ENCODE measurements around the gene BCAS4. TPM values are rescaled to one million over a fixed set of nuclear protein-coding genes. Genes with fewer than 3 reads are reported as not detected.

BCAS4 gene
- total RNA-seq, 1 experiment from 2014 or later = 25.8 TPM

- Mint-ChIP-seq H3K36me3 (no peaks in the 10 kb centered on the region), H3K27ac (no peak overlapping the region)
- no peak for TF ChIP-seq SMAD4 (CRISPR knock-in tag; IDR thresholded peaks at IDR 0.05)
- TF ChIP-seq ETV6 (CRISPR knock-in tag; IDR thresholded peaks at IDR 0.05) = no peak
- no peak for TF ChIP-seq ZNF512 (CRISPR knock-in tag; IDR thresholded peaks at IDR 0.05; ENCODE audit: borderline replicate concordance)
- TF ChIP-seq, protein P1, sequence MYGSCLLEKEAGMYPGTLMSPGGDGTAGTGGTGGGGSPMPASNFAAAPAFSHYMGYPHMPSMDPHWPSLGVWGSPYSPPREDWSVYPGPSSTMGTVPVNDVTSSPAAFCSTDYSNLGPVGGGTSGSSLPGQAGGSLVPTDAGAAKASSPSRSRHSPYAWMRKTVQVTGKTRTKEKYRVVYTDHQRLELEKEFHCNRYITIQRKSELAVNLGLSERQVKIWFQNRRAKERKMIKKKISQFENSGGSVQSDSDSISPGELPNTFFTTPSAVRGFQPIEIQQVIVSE (CRISPR knock-in tag; IDR thresholded peaks at IDR 0.05; ENCODE audit: borderline replicate concordance) = no peak
- TF ChIP-seq, protein P2, sequence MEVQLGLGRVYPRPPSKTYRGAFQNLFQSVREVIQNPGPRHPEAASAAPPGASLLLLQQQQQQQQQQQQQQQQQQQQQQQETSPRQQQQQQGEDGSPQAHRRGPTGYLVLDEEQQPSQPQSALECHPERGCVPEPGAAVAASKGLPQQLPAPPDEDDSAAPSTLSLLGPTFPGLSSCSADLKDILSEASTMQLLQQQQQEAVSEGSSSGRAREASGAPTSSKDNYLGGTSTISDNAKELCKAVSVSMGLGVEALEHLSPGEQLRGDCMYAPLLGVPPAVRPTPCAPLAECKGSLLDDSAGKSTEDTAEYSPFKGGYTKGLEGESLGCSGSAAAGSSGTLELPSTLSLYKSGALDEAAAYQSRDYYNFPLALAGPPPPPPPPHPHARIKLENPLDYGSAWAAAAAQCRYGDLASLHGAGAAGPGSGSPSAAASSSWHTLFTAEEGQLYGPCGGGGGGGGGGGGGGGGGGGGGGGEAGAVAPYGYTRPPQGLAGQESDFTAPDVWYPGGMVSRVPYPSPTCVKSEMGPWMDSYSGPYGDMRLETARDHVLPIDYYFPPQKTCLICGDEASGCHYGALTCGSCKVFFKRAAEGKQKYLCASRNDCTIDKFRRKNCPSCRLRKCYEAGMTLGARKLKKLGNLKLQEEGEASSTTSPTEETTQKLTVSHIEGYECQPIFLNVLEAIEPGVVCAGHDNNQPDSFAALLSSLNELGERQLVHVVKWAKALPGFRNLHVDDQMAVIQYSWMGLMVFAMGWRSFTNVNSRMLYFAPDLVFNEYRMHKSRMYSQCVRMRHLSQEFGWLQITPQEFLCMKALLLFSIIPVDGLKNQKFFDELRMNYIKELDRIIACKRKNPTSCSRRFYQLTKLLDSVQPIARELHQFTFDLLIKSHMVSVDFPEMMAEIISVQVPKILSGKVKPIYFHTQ (CRISPR knock-in tag; IDR thresholded peaks at IDR 0.05) = no peak
- TF ChIP-seq USF1 (CRISPR knock-in tag; IDR thresholded peaks at IDR 0.05) = no peak
- TF ChIP-seq, protein P3, sequence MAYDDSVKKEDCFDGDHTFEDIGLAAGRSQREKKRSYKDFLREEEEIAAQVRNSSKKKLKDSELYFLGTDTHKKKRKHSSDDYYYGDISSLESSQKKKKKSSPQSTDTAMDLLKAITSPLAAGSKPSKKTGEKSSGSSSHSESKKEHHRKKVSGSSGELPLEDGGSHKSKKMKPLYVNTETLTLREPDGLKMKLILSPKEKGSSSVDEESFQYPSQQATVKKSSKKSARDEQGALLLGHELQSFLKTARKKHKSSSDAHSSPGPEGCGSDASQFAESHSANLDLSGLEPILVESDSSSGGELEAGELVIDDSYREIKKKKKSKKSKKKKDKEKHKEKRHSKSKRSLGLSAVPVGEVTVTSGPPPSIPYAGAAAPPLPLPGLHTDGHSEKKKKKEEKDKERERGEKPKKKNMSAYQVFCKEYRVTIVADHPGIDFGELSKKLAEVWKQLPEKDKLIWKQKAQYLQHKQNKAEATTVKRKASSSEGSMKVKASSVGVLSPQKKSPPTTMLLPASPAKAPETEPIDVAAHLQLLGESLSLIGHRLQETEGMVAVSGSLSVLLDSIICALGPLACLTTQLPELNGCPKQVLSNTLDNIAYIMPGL (CRISPR knock-in tag; IDR thresholded peaks at IDR 0.05) = no peak
- no peak for TF ChIP-seq AFF4 (CRISPR knock-in tag; IDR thresholded peaks at IDR 0.05; ENCODE audit: borderline replicate concordance)
- no peak for TF ChIP-seq CBFB (CRISPR knock-in tag; IDR thresholded peaks at IDR 0.05; ENCODE audit: low read depth)
- no peak for TF ChIP-seq SMAD3 (CRISPR knock-in tag; IDR thresholded peaks at IDR 0.05; ENCODE audit: borderline replicate concordance)
- TF ChIP-seq, protein P4, sequence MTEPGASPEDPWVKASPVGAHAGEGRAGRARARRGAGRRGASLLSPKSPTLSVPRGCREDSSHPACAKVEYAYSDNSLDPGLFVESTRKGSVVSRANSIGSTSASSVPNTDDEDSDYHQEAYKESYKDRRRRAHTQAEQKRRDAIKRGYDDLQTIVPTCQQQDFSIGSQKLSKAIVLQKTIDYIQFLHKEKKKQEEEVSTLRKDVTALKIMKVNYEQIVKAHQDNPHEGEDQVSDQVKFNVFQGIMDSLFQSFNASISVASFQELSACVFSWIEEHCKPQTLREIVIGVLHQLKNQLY (CRISPR knock-in tag; IDR thresholded peaks at IDR 0.05) = no peak
- no peak for TF ChIP-seq CREM (CRISPR knock-in tag; IDR thresholded peaks at IDR 0.05)
- TF ChIP-seq E2F1 (CRISPR knock-in tag; IDR thresholded peaks at IDR 0.05) = no peak
- TF ChIP-seq, protein P5, sequence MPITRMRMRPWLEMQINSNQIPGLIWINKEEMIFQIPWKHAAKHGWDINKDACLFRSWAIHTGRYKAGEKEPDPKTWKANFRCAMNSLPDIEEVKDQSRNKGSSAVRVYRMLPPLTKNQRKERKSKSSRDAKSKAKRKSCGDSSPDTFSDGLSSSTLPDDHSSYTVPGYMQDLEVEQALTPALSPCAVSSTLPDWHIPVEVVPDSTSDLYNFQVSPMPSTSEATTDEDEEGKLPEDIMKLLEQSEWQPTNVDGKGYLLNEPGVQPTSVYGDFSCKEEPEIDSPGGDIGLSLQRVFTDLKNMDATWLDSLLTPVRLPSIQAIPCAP (CRISPR knock-in tag; IDR thresholded peaks at IDR 0.05) = no peak
- no peak for TF ChIP-seq SP1 (CRISPR knock-in tag; conservative IDR thresholded peaks at IDR 0.05)
- TF ChIP-seq RORB (CRISPR knock-in tag; IDR thresholded peaks at IDR 0.05) = no peak
- TF ChIP-seq ZNF416 (CRISPR knock-in tag; IDR thresholded peaks at IDR 0.05) = no peak
- TF ChIP-seq TEAD1 (CRISPR knock-in tag; IDR thresholded peaks at IDR 0.05) = no peak
These were observed 72.0 kb downstream of the BCAS4 start for GRCh38 chr20:50866831-50867230.

More at GRCh38 chr20:50866831-50867230, 72.0 kb downstream of the BCAS4 start:
- Mint-ChIP-seq H3K27me3 (ENCODE audit: low read depth) (no peaks in the 10 kb centered on the region), H3K9me3 (no peaks in the 10 kb centered on the region), H3K4me3 (no peak overlapping the region), H3K4me1 (peaks cover 49% of the 10 kb centered on the region)
- POLR2A ChIA-PET = no interaction called here
- CTCF ChIA-PET = interaction anchor here (1.6 to 2.0 kb wide), 2 partner anchors 48 to 72 kb away, joined by 5 to 11 read pairs; partner anchors contain the start of gene BCAS4
- DNase-seq (ENCODE audit: low spot score) (no peak), ATAC-seq (no peak)
